Activated T-cell treated with anti-CD3 and anti-CD28 coated beads for 48 hours (primary cell): ENCODE results near the gene FRK.

ENCODE experiments used
- DNase-seq: peaks from one replicate; pipeline ENCODE4 v3.0.0-alpha.2; 2020; ENCODE audit warnings: low read depth

Gene FRK

GRCh38 chr6:115887891-115888290 is 172.8 kb downstream of the FRK start:
- no peak for DNase-seq

DNA sequence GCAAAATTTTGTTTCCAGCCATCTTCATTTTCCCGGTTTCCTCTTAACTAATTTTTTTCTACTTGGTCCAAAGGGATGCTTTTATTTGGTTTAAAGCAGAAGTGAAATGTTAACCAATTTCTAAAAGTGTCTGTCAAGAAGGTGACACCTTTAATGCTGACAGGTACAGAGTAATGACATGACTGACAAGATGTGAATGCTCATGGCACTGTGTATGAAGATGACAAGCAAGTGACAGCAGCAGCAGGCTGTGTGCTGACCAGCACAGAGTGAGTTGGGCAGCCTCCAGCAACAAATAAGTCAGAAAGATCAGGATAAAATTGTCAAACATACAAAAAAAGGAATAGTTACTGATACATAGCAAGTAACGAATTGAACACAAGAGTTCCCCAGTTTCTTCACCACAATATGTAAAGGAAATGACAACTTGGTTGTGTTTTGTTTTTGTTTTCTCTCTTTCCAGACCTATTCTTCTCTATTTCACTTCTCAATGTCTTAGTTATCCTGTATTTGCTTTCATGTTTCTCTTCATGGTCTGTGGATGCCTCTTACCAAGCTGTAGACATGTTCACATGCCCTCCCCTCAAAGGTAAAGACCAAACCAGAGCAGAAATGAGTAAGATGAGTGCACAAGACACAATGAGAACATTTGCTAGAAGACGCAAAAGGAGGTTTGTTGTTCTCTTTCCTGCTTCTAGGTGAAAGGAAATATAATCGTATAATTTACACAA is 174.9 kb downstream of the FRK start:
- no peak for DNase-seq

GRCh38 chr6:115882771-115883170 is 177.9 kb downstream of the FRK start:
- DNase-seq, result no peak

DNA sequence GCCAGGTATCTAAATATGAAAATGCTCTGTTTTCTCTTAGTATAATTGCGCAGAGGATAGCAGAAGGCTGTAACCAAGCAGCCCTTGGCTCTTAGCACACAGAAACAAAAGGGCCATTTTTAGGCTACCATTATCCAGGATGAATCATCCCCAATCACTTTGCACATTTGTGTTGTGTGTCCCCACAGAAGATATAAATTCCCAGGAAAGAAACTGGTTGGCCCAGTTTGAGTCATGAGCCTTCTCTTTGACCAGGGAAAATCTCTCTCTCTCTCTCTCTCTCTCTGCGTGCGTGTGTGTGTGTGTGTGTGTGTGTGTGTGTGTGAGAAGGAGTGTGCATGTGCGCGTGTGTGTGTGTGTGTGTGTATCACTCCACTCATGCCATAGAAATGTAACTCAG is 178.5 kb downstream of the FRK start:
- DNase-seq, result no peak
